ENCODE measurements around the gene ZNF593OS. TPM values are rescaled to one million over a fixed set of nuclear protein-coding genes. Genes with fewer than 3 reads are reported as not detected.

Gene ZNF593OS
- total RNA-seq, 4 donors from 2014 or later, result not detected

DNA sequence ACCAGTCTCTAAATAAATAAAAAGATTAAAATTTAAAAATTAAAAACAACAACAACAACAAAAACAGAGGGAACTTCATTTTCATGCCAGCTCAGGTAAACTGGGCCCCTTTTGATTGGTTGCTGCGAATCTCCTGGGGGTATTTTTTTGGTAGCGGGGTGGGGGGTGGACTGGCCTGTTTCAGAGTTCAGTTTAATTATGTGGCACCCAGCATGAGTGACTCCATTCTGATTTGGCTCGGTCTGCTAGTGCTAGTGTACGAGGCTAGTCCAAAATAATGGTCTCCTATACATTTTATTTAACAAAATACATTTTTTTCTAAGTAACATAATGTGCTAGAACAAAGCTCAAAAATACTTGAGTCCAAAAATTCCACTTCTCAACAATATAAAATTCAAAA lies 41.9 kb downstream of the ZNF593OS start:
- Histone ChIP-seq H3K27ac (no peak overlapping the region), H3K36me3 (no peaks in the 10 kb centered on the region), H3K4me1 (peaks cover 6 to 45% (median 30%) of the 10 kb centered on the region in 4 donors), H3K9me3 (no peaks in the 10 kb centered on the region), H3K4me3 (no peak overlapping the region), H3K27me3 (no peaks in the 10 kb centered on the region)
- WGBS, 2 donors (ENCODE audit: low coverage in 1 of 2), result 93 to 95% methylated on average over 4 of the region's 4 CpGs
- no peak for DNase-seq
- in situ Hi-C loops (cut with MboI; ENCODE audit: low pct_ligation_motif_present in 1 of 4, low pct_unique_long_range_greater_than_20kb in 1 of 4, low sequenced_read_pairs in 3 of 4), result loop anchor here in 1 of 4 donors (25.0 kb wide), 1 partner anchor 92 kb away; the partner anchor contains the start of gene SLC30A2
- TF ChIP-seq, protein P1, sequence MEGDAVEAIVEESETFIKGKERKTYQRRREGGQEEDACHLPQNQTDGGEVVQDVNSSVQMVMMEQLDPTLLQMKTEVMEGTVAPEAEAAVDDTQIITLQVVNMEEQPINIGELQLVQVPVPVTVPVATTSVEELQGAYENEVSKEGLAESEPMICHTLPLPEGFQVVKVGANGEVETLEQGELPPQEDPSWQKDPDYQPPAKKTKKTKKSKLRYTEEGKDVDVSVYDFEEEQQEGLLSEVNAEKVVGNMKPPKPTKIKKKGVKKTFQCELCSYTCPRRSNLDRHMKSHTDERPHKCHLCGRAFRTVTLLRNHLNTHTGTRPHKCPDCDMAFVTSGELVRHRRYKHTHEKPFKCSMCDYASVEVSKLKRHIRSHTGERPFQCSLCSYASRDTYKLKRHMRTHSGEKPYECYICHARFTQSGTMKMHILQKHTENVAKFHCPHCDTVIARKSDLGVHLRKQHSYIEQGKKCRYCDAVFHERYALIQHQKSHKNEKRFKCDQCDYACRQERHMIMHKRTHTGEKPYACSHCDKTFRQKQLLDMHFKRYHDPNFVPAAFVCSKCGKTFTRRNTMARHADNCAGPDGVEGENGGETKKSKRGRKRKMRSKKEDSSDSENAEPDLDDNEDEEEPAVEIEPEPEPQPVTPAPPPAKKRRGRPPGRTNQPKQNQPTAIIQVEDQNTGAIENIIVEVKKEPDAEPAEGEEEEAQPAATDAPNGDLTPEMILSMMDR (IDR thresholded peaks at IDR 0.05), result no peak
- TF ChIP-seq POLR2A (IDR thresholded peaks at IDR 0.05) (no peak), POLR2AphosphoS5 (IDR thresholded peaks at IDR 0.05) (no peak), EP300 (IDR thresholded peaks at IDR 0.05; ENCODE audit: low read depth) (no peak)
- intact Hi-C loops (cut with DNase I; ENCODE audit: low total_unique reads), result no loop called here

- in situ Hi-C loops (cut with MboI; ENCODE audit: low pct_ligation_motif_present in 1 of 4, low pct_unique_long_range_greater_than_20kb in 1 of 4, low sequenced_read_pairs in 3 of 4) (loop anchor here in 1 of 4 donors (25.0 kb wide), 1 partner anchor 90 kb away; the partner anchor contains the start of gene SLC30A2), intact Hi-C loops (cut with DNase I; ENCODE audit: low total_unique reads) (no loop called here)
- H3K36me3 ChIP-seq, result no peaks in the 10 kb centered on the region
- TF ChIP-seq, protein P1 (IDR thresholded peaks at IDR 0.05), result no peak
- TF ChIP-seq POLR2A (IDR thresholded peaks at IDR 0.05), result peak; percentile 61
- TF ChIP-seq EP300 (IDR thresholded peaks at IDR 0.05; ENCODE audit: low read depth), result no peak
- TF ChIP-seq POLR2AphosphoS5 (IDR thresholded peaks at IDR 0.05), result peak; percentile 32 to 69 (median 68)
- no peaks in the 10 kb centered on the region for H3K27me3 ChIP-seq
- peaks cover 12 to 67% (median 39%) of the 10 kb centered on the region in 4 donors for H3K4me1 ChIP-seq
- peak overlapping the region in 3 of 4 donors; percentile 21 to 49 (median 40) for H3K4me3 ChIP-seq
- DNase-seq, result peak; percentile 44
- 26 to 33% methylated on average over 9 to 13 of the region's 13 CpGs for WGBS, 2 donors (ENCODE audit: low coverage in 1 of 2)
- H3K9me3 ChIP-seq, result no peaks in the 10 kb centered on the region
- peak overlapping the region; percentile 89 to 95 (median 92) for H3K27ac ChIP-seq
Observed at GRCh38 chr1:26127235-26128163, 44.1 kb downstream of the ZNF593OS start.

DNA sequence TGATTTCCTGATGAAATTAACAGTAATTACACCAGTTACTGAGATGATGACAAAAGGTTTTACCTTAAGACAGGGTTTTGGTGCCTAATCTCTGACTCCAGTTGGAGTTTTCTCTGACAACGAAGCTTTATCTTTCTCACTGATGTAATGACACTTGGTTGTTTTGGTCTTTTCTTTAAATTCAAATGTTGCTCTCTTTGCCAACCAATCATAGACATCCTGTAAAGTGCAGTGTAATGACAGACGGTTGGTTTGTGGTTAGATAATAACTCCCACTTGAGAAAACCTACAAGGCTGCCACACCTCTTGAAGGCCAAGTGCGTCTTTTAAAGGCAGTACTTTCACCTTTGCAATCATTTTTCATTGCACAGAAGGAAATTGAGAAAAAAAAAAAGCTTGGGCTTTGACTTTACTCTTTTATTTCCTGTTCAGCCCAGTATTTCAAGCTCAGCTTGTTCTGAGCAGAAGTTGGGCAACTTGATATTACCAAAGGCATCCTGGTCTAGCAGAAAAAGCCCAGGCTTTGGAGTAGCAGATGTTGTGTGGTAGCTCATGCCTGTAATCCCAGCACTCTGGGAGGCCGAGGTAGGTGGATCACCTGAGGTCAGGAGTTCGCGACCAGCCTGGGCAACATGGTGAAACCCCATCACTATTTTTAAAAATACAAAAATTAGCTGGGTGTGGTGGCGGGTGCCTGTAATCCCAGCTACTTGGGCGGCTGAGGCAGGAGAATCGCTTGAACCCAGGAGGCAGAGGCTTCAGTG lies 45.1 kb downstream of the ZNF593OS start:
- in situ Hi-C loops (cut with MboI; ENCODE audit: low pct_ligation_motif_present in 1 of 4, low pct_unique_long_range_greater_than_20kb in 1 of 4, low sequenced_read_pairs in 3 of 4), result loop anchor here in 1 of 4 donors (25.0 kb wide), 1 partner anchor 89 kb away; the partner anchor contains the start of gene SLC30A2
- Histone ChIP-seq H3K36me3 (no peaks in the 10 kb centered on the region), H3K4me1 (peaks cover 12 to 77% (median 46%) of the 10 kb centered on the region in 4 donors), H3K9me3 (no peaks in the 10 kb centered on the region), H3K27ac (peak overlapping the region; percentile 89 to 95 (median 92)), H3K4me3 (peak overlapping the region in 3 of 4 donors; percentile 21 to 49 (median 40)), H3K27me3 (no peaks in the 10 kb centered on the region)
- intact Hi-C loops (cut with DNase I; ENCODE audit: low total_unique reads), result no loop called here
- peak; percentile 51 to 94 (median 93) for TF ChIP-seq POLR2AphosphoS5 (IDR thresholded peaks at IDR 0.05)
- TF ChIP-seq, protein P1 (IDR thresholded peaks at IDR 0.05), result no peak
- TF ChIP-seq EP300 (IDR thresholded peaks at IDR 0.05; ENCODE audit: low read depth), result peak; percentile 45
- peak; percentile 90 for TF ChIP-seq POLR2A (IDR thresholded peaks at IDR 0.05)
- DNase-seq, result peak; percentile 56
- WGBS, 2 donors (ENCODE audit: low coverage in 1 of 2), result 30 to 42% methylated on average over 7 to 9 of the region's 9 CpGs

Measured in transverse colon (tissue), 4 donors.